Stomach (tissue), 9 donors: ENCODE data around the gene NUDT8. TPM values are rescaled to one million over a fixed set of nuclear protein-coding genes. Genes with fewer than 3 reads are reported as not detected.
"Not testable (repeated sequence)": the region's sequence is repeated elsewhere in the genome, so short reads cannot be mapped to it uniquely, and the experiment has no call there.

ENCODE experiments used
- DNase-seq, 2 donors: peaks; one replicate each; pipeline versions ENCODE4 v3.0.0 to v3.0.0-alpha.2; 2013 to 2019
- H3K27ac ChIP-seq, 5 donors: fragments of 200-600 bp in 4 of 5; sonication (generic) in 4 of 5; one replicate each; pipeline ENCODE4 v1.5.1; 2013 to 2019; ENCODE audit warnings: mild to moderate bottlenecking in 1 of 5, moderate library complexity in 1 of 5
- H3K27me3 ChIP-seq, 3 donors: fragments of 200-600 bp; sonication (generic); one replicate each; pipeline ENCODE4 v1.5.1; 2017 to 2019; ENCODE audit warnings: mixed run types in 1 of 3
- H3K36me3 ChIP-seq, 4 donors: fragments of 200-600 bp; sonication (generic); 1 replicate in 3 of 4; 2 replicates in 1 of 4; pipeline ENCODE4 v1.5.1; 2016 to 2019
- H3K4me1 ChIP-seq, 4 donors: fragments of 200-600 bp; sonication (generic); one replicate each; pipeline ENCODE4 v1.5.1; 2016 to 2019
- H3K4me3 ChIP-seq, 4 donors: fragments of 200-600 bp; sonication (generic) in 3 of 4; one replicate each; pipeline ENCODE4 v1.5.1; 2016 to 2019; ENCODE audit warnings: mild to moderate bottlenecking in 1 of 4
- H3K9me3 ChIP-seq, 4 donors: fragments of 200-600 bp; sonication (generic); one replicate each; pipeline ENCODE4 v1.5.1; 2016 to 2019
- CTCF ChIP-seq, 7 experiments: fragments of 450-650 bp in 4 of 7; fragments of 200-600 bp in 3 of 7; sonication (generic) in 3 of 7; IDR thresholded peaks; one replicate each; pipeline ENCODE4 v1.5.1; 2016 to 2019; ENCODE audit warnings: antibody characterized with exemption in 7 of 7, control low read depth in 2 of 7, mild to moderate bottlenecking in 1 of 7
- EP300 ChIP-seq: sonication (generic); formaldehyde crosslinking; IDR thresholded peaks from one replicate; pipeline ENCODE4 v1.6.1; 2017; ENCODE audit warnings: antibody characterized with exemption
- POLR2A ChIP-seq, 4 donors: fragments of 450-650 bp; IDR thresholded peaks; one replicate each; pipeline ENCODE4 v1.6.1; 2016; ENCODE audit warnings: antibody characterized with exemption in 4 of 4, control low read depth in 2 of 4, mild to moderate bottlenecking in 1 of 4, moderate library complexity in 1 of 4
- POLR2AphosphoS5 ChIP-seq, 3 donors: sonication (generic); formaldehyde crosslinking; IDR thresholded peaks; one replicate each; pipeline ENCODE4 v1.6.1; 2016; ENCODE audit warnings: antibody characterized with exemption in 3 of 3
- WGBS, 5 donors: extraction: QIAGEN DNeasy Blood & Tissue Kit in 3 of 5; methylation state at CpG; one replicate each; pipeline versions ENCODE4 v1.1.5 to v1.1.7; 2013 to 2018; 5-methylcytosine and 5-hydroxymethylcytosine counted together
- intact Hi-C: fragments of 100-400 bp; cut with DNase I; formaldehyde crosslinking; loops from one replicate; pipeline ENCODE4 v1.15.1; 2023; ENCODE audit warnings: low total_unique reads
- polyA plus RNA-seq, 3 donors: library from polyadenylated mRNA; stranded (reverse); fragments of 200-250 nt; gene quantifications; one replicate each; pipeline ENCODE4 v1.2.3, GENCODE V29; 2013
- total RNA-seq, 5 donors: library from RNA; depleted of rRNA; stranded (reverse); fragments of >200 nt; gene quantifications; one replicate each; pipeline versions ENCODE4 v1.1.0 to v1.2.3, GENCODE V29; 2014 to 2016
- donor health status: healthy with polysubstance abuse.
- donor health status: Bipolar disorder and iron deficiency.
- donor health status: healthy.

Gene NUDT8
- total and polyA plus RNA-seq, 8 donors, result 4.6 to 333 (median 17.3) TPM; not detected in 2

- DNase-seq, result no peak
- no peak overlapping the region for H3K4me3 ChIP-seq
- no peaks in the 10 kb centered on the region for H3K9me3 ChIP-seq
- intact Hi-C loops, result no loop called here
- no peak for TF ChIP-seq EP300
- TF ChIP-seq POLR2A (IDR thresholded peaks at IDR 0.05), result no peak
- no peak for TF ChIP-seq POLR2AphosphoS5 (IDR thresholded peaks at IDR 0.05)
- TF ChIP-seq CTCF (IDR thresholded peaks at IDR 0.05), result no peak
- peaks cover 15 to 30% (median 27%) of the 10 kb centered on the region in 4 donors for H3K4me1 ChIP-seq
- no peaks in the 10 kb centered on the region for H3K36me3 ChIP-seq
- WGBS, 5 donors, result 92 to 96% (median 94%) methylated on average over 9 to 10 of the region's 10 CpGs
- H3K27me3 ChIP-seq, result no peaks in the 10 kb centered on the region
- no peak overlapping the region for H3K27ac ChIP-seq
Observed at GRCh38 chr11:67626970-67627369, 2.8 kb downstream of the NUDT8 start.

- peaks cover 15 to 23% (median 20%) of the 10 kb centered on the region in 4 donors for H3K4me1 ChIP-seq
- H3K9me3 ChIP-seq, H3K36me3 ChIP-seq, H3K27ac ChIP-seq, DNase-seq, H3K27me3 ChIP-seq, intact Hi-C loops, H3K4me3 ChIP-seq: not testable (repeated sequence)
- 71 to 94% (median 81%) methylated on average over 9 to 10 of the region's 10 CpGs for WGBS, 5 donors
Observed at GRCh38 chr11:67626131-67626833, 3.5 kb downstream of the NUDT8 start.

- WGBS, 5 donors, result 93 to 97% (median 94%) methylated on average over 1 of the region's 1 CpG
- H3K4me3 ChIP-seq, H3K4me1 ChIP-seq, DNase-seq, H3K36me3 ChIP-seq, H3K27ac ChIP-seq, intact Hi-C loops, H3K27me3 ChIP-seq, H3K9me3 ChIP-seq: not testable (repeated sequence)
Observed at GRCh38 chr11:67623795-67624194, 5.9 kb downstream of the NUDT8 start.

GRCh38 chr11:67622905-67623304 lies 6.8 kb downstream of the NUDT8 start:
- H3K27ac ChIP-seq, H3K36me3 ChIP-seq: not testable (repeated sequence)
- 57 to 68% (median 60%) methylated on average over 6 to 7 of the region's 7 CpGs for WGBS, 5 donors

DNA sequence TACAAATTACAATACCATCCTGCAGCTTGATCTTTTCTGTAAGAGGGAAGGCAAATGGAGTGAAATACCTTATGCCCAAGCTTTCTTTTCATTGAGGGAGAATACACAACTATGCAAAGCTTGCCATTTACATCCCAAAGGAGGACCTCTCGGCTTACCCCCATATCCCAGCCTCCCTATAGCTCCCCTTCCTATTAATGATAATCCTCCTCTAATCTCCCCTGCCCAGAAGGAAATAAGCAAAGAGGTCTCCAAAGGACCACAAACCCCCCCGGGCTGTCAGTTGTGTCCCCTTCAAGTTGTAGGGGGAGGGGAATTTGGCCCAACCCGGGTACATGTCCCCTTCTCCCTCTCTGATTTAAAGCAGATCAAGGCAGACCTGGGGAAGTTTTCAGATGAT lies 7.8 kb downstream of the NUDT8 start:
- H3K4me1 ChIP-seq, H3K27me3 ChIP-seq, H3K27ac ChIP-seq, H3K4me3 ChIP-seq, H3K36me3 ChIP-seq, intact Hi-C loops, DNase-seq, H3K9me3 ChIP-seq: not testable (repeated sequence)
- 55 to 76% (median 73%) methylated on average over 3 of the region's 3 CpGs for WGBS, 5 donors

More at GRCh38 chr11:67622905-67623304, 6.8 kb downstream of the NUDT8 start:
- H3K27me3 ChIP-seq, H3K9me3 ChIP-seq, H3K4me1 ChIP-seq, H3K4me3 ChIP-seq, DNase-seq, intact Hi-C loops: not testable (repeated sequence)

- H3K27ac ChIP-seq, H3K4me1 ChIP-seq, H3K4me3 ChIP-seq, DNase-seq, H3K36me3 ChIP-seq, intact Hi-C loops, H3K9me3 ChIP-seq: not testable (repeated sequence)
- 85 to 91% (median 89%) methylated on average over 13 of the region's 13 CpGs for WGBS, 5 donors
- peaks cover 0 to 13% (median 0%) of the 10 kb centered on the region in 3 donors for H3K27me3 ChIP-seq
Observed at GRCh38 chr11:67620621-67621020, 9.1 kb downstream of the NUDT8 start.

- Histone ChIP-seq H3K4me1 (peaks cover 3 to 10% (median 6%) of the 10 kb centered on the region in 4 donors), H3K27me3 (peaks cover 0 to 20% (median 4%) of the 10 kb centered on the region in 3 donors)
- H3K4me3 ChIP-seq, H3K36me3 ChIP-seq, DNase-seq, intact Hi-C loops, H3K9me3 ChIP-seq, H3K27ac ChIP-seq: not testable (repeated sequence)
- WGBS, 5 donors, result 79 to 88% (median 85%) methylated on average over 33 of the region's 33 CpGs
Observed at GRCh38 chr11:67619683-67620618, 9.8 kb downstream of the NUDT8 start.

DNA sequence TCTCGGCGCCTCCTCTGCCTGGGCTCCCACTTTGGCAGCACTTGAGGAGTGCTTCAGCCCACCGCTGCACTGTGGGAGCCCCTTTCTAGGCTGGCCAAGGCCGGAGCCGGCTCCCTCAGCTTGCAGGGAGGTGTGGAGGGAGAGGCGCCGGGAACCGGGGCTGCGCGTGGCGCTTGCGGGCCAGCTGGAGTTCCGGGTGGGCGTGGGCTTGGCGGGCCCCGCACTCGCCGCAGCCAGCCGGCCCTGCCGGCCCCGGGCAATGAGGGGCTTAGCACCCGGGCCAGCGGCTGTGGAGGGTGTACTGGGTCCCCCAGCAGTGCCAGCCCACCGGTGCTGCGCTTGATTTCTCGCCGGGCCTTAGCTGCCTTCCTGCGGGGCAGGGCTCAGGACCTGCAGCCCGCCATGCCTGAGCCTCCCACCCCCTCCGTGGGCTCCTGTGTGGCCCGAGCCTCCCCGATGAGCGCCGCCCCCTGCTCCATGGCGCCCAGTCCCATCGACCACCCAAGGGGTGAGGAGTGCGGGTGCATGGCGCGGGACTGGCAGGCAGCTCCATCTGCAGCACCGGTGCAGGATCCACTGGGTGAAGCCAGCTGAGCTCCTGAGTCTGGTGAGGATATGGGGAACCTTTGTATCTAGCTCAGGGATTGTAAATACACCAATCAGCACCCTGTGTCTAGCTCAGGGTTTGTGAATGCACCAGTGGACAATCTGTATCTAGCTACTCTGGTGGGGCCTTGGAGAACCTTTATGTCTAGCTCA lies 10.7 kb downstream of the NUDT8 start:
- Histone ChIP-seq H3K27me3 (peaks cover 0 to 29% (median 5%) of the 10 kb centered on the region in 3 donors), H3K4me1 (peaks cover 11 to 19% (median 13%) of the 10 kb centered on the region in 4 donors)
- H3K9me3 ChIP-seq, H3K4me3 ChIP-seq, DNase-seq, H3K36me3 ChIP-seq, intact Hi-C loops, H3K27ac ChIP-seq: not testable (repeated sequence)
- 91 to 96% (median 94%) methylated on average over 26 to 40 of the region's 40 CpGs for WGBS, 5 donors
